Measurements from ENCODE around the gene PRUNE2. TPM values are rescaled to one million over a fixed set of nuclear protein-coding genes. Genes with fewer than 3 reads are reported as not detected.

The PRUNE2 gene
- total RNA-seq, 1 experiment from 2014 or later = 2.2 TPM

GRCh38 chr9:76912636-76913275 lies 6.8 kb upstream of the PRUNE2 start:
- DNase-seq (ENCODE audit: low read depth in 1 of 2, low spot score in 2 of 2) = no peak
- H3K36me3 ChIP-seq = no peaks in the 10 kb centered on the region
- H3K4me1 ChIP-seq (replicated peaks) = peaks cover 5% of the 10 kb centered on the region
- no peaks in the 10 kb centered on the region for H3K9me3 ChIP-seq (replicated peaks)
- H3K4me3 ChIP-seq = no peak overlapping the region
- H3K27ac ChIP-seq = no peak overlapping the region
- H3K27me3 ChIP-seq (replicated peaks) = no peaks in the 10 kb centered on the region

GRCh38 chr9:76911971-76912370 lies 6.1 kb upstream of the PRUNE2 start:
- DNase-seq (ENCODE audit: low read depth in 1 of 2, low spot score in 2 of 2) = no peak
- Histone ChIP-seq H3K27ac (no peak overlapping the region), H3K9me3 (replicated peaks) (no peaks in the 10 kb centered on the region), H3K4me3 (no peak overlapping the region), H3K36me3 (no peaks in the 10 kb centered on the region), H3K4me1 (replicated peaks) (peaks cover 5% of the 10 kb centered on the region), H3K27me3 (replicated peaks) (peaks cover 2% of the 10 kb centered on the region; the same call in 1 of the 2 replicates)

GRCh38 chr9:76910861-76911260 lies 4.9 kb upstream of the PRUNE2 start:
- Histone ChIP-seq H3K27ac (no peak overlapping the region), H3K4me1 (replicated peaks) (peaks cover 11% of the 10 kb centered on the region), H3K9me3 (replicated peaks) (no peaks in the 10 kb centered on the region), H3K4me3 (no peak overlapping the region), H3K36me3 (no peaks in the 10 kb centered on the region), H3K27me3 (replicated peaks) (peaks cover 11% of the 10 kb centered on the region)
- no peak for DNase-seq (ENCODE audit: low read depth in 1 of 2, low spot score in 2 of 2)

GRCh38 chr9:76906647-76906975 lies 697 bp upstream of the PRUNE2 start:
- no peak overlapping the region for H3K4me3 ChIP-seq
- H3K27ac ChIP-seq = no peak overlapping the region
- H3K36me3 ChIP-seq = no peaks in the 10 kb centered on the region
- H3K4me1 ChIP-seq (replicated peaks) = peaks cover 9% of the 10 kb centered on the region
- H3K27me3 ChIP-seq (replicated peaks) = peaks cover 24% of the 10 kb centered on the region
- no peak for DNase-seq (ENCODE audit: low read depth in 1 of 2, low spot score in 2 of 2)
- no peaks in the 10 kb centered on the region for H3K9me3 ChIP-seq (replicated peaks)

- Histone ChIP-seq H3K9me3 (replicated peaks) (no peaks in the 10 kb centered on the region), H3K27me3 (replicated peaks) (peaks cover 24% of the 10 kb centered on the region), H3K27ac (no peak overlapping the region), H3K4me3 (no peak overlapping the region), H3K36me3 (no peaks in the 10 kb centered on the region), H3K4me1 (replicated peaks) (peaks cover 9% of the 10 kb centered on the region)
- DNase-seq (ENCODE audit: low read depth in 1 of 2, low spot score in 2 of 2) = no peak
Measured at GRCh38 chr9:76904661-76905457, 1.1 kb downstream of the PRUNE2 start.

- Histone ChIP-seq H3K27me3 (replicated peaks) (peaks cover 26% of the 10 kb centered on the region), H3K27ac (no peak overlapping the region), H3K4me1 (replicated peaks) (peaks cover 9% of the 10 kb centered on the region), H3K36me3 (no peaks in the 10 kb centered on the region), H3K9me3 (replicated peaks) (no peaks in the 10 kb centered on the region), H3K4me3 (no peak overlapping the region)
- no peak for DNase-seq (ENCODE audit: low read depth in 1 of 2, low spot score in 2 of 2)
Measured at GRCh38 chr9:76902395-76902794, 3.5 kb downstream of the PRUNE2 start.

- Histone ChIP-seq H3K4me3 (no peak overlapping the region), H3K27me3 (replicated peaks) (peaks cover 23% of the 10 kb centered on the region), H3K9me3 (replicated peaks) (no peaks in the 10 kb centered on the region), H3K36me3 (no peaks in the 10 kb centered on the region), H3K4me1 (replicated peaks) (peaks cover 9% of the 10 kb centered on the region), H3K27ac (no peak overlapping the region)
- no peak for DNase-seq (ENCODE audit: low read depth in 1 of 2, low spot score in 2 of 2)
Measured at GRCh38 chr9:76901801-76902200, 4.1 kb downstream of the PRUNE2 start.

- H3K4me1 ChIP-seq (replicated peaks) = peaks cover 4% of the 10 kb centered on the region
- no peak for DNase-seq (ENCODE audit: low read depth in 1 of 2, low spot score in 2 of 2)
- no peak overlapping the region for H3K27ac ChIP-seq
- no peaks in the 10 kb centered on the region for H3K9me3 ChIP-seq (replicated peaks)
- peaks cover 16% of the 10 kb centered on the region for H3K27me3 ChIP-seq (replicated peaks)
- no peaks in the 10 kb centered on the region for H3K36me3 ChIP-seq
- H3K4me3 ChIP-seq = no peak overlapping the region
Measured at GRCh38 chr9:76900884-76901440, 5.0 kb downstream of the PRUNE2 start.

GRCh38 chr9:76898786-76899185 lies 7.1 kb downstream of the PRUNE2 start:
- Histone ChIP-seq H3K27ac (no peak overlapping the region), H3K36me3 (no peaks in the 10 kb centered on the region), H3K4me3 (no peak overlapping the region), H3K4me1 (replicated peaks) (no peaks in the 10 kb centered on the region), H3K27me3 (replicated peaks) (0 out of 2 replicates have a peak, but pooled peaks cover 3% of the 10 kb centered on the region), H3K9me3 (replicated peaks) (no peaks in the 10 kb centered on the region)
- DNase-seq (ENCODE audit: low read depth in 1 of 2, low spot score in 2 of 2) = no peak

GRCh38 chr9:76897804-76898525 lies 7.9 kb downstream of the PRUNE2 start:
- Histone ChIP-seq H3K4me3 (no peak overlapping the region), H3K27ac (no peak overlapping the region), H3K27me3 (replicated peaks) (0 out of 2 replicates have a peak, but pooled peaks cover 3% of the 10 kb centered on the region), H3K36me3 (no peaks in the 10 kb centered on the region), H3K4me1 (replicated peaks) (no peaks in the 10 kb centered on the region), H3K9me3 (replicated peaks) (no peaks in the 10 kb centered on the region)
- DNase-seq (ENCODE audit: low read depth in 1 of 2, low spot score in 2 of 2) = no peak

GRCh38 chr9:76896035-76896434 lies 9.9 kb downstream of the PRUNE2 start:
- DNase-seq (ENCODE audit: low read depth in 1 of 2, low spot score in 2 of 2) = no peak
- Histone ChIP-seq H3K27me3 (replicated peaks) (0 out of 2 replicates have a peak, but pooled peaks cover 3% of the 10 kb centered on the region), H3K4me1 (replicated peaks) (no peaks in the 10 kb centered on the region), H3K36me3 (no peaks in the 10 kb centered on the region), H3K27ac (no peak overlapping the region), H3K9me3 (replicated peaks) (no peaks in the 10 kb centered on the region), H3K4me3 (no peak overlapping the region)

- Histone ChIP-seq H3K9me3 (replicated peaks) (no peaks in the 10 kb centered on the region), H3K27me3 (replicated peaks) (0 out of 2 replicates have a peak, but pooled peaks cover 3% of the 10 kb centered on the region), H3K4me3 (no peak overlapping the region), H3K27ac (no peak overlapping the region), H3K36me3 (no peaks in the 10 kb centered on the region), H3K4me1 (replicated peaks) (no peaks in the 10 kb centered on the region)
- no peak for DNase-seq (ENCODE audit: low read depth in 1 of 2, low spot score in 2 of 2)
Measured at GRCh38 chr9:76895186-76895585, 10.7 kb downstream of the PRUNE2 start.

GRCh38 chr9:76894198-76894597 lies 11.7 kb downstream of the PRUNE2 start:
- Histone ChIP-seq H3K9me3 (replicated peaks) (no peaks in the 10 kb centered on the region), H3K4me3 (no peak overlapping the region), H3K4me1 (replicated peaks) (no peaks in the 10 kb centered on the region), H3K27ac (no peak overlapping the region), H3K27me3 (replicated peaks) (0 out of 2 replicates have a peak, but pooled peaks cover 3% of the 10 kb centered on the region), H3K36me3 (no peaks in the 10 kb centered on the region)
- DNase-seq (ENCODE audit: low read depth in 1 of 2, low spot score in 2 of 2) = no peak
